GM12892 (cell line): ENCODE measurements around the gene CFAP46.

ENCODE experiments used
- POLR2A ChIP-seq: IDR thresholded peaks from 2 replicates; pipeline ENCODE4 v1.6.1; 2011; ENCODE audit warnings: low read depth, low read length, control low read depth
- POLR2AphosphoS5 ChIP-seq: IDR thresholded peaks from 2 replicates; pipeline ENCODE4 v1.6.1; 2011; ENCODE audit warnings: low read depth, low read length, control low read depth

- TF ChIP-seq POLR2AphosphoS5 (no peak), POLR2A (no peak)
Measured at GRCh38 chr10:132763545-132763944, 178.8 kb downstream of the CFAP46 start.
